Measurements from ENCODE around the gene GOLGA1. TPM values are rescaled to one million over a fixed set of nuclear protein-coding genes. Genes with fewer than 3 reads are reported as not detected.
"Not testable (repeated sequence)": the region's sequence is repeated elsewhere in the genome, so short reads cannot be mapped to it uniquely, and the experiment has no call there.

Gene GOLGA1
- total and polyA plus RNA-seq, 8 donors, result 15.4 to 20.2 (median 18.8) TPM

DNA sequence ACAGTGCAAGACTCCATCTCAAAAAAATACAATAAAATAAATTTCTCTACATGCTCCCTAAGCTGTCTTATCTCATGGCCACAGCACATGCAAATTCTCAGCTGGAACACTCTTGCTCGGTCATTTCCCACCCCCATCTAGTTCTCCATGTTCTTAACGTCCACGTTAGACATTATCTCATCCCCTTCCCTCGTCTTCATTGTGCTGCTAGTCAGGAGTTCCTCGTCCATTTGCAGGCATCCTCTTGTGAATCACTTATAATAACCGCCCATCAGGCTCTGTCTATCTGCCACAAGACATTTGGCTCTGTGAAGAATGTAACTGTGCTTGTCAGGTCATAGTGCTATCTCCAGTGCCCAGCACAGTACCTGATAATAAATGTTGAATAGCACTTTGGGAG, 32.9 kb upstream of the GOLGA1 start:
- Histone ChIP-seq H3K4me3 (no peak overlapping the region), H3K36me3 (no peaks in the 10 kb centered on the region), H3K27me3 (no peaks in the 10 kb centered on the region), H3K4me1 (no peaks in the 10 kb centered on the region), H3K9me3 (no peaks in the 10 kb centered on the region), H3K27ac (no peak overlapping the region)
- DNase-seq (no peak), ATAC-seq (no peak)
- TF ChIP-seq, protein P1, sequence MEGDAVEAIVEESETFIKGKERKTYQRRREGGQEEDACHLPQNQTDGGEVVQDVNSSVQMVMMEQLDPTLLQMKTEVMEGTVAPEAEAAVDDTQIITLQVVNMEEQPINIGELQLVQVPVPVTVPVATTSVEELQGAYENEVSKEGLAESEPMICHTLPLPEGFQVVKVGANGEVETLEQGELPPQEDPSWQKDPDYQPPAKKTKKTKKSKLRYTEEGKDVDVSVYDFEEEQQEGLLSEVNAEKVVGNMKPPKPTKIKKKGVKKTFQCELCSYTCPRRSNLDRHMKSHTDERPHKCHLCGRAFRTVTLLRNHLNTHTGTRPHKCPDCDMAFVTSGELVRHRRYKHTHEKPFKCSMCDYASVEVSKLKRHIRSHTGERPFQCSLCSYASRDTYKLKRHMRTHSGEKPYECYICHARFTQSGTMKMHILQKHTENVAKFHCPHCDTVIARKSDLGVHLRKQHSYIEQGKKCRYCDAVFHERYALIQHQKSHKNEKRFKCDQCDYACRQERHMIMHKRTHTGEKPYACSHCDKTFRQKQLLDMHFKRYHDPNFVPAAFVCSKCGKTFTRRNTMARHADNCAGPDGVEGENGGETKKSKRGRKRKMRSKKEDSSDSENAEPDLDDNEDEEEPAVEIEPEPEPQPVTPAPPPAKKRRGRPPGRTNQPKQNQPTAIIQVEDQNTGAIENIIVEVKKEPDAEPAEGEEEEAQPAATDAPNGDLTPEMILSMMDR (IDR thresholded peaks at IDR 0.05), result no peak
- intact Hi-C loops (cut with DNase I), result no loop called here

DNA sequence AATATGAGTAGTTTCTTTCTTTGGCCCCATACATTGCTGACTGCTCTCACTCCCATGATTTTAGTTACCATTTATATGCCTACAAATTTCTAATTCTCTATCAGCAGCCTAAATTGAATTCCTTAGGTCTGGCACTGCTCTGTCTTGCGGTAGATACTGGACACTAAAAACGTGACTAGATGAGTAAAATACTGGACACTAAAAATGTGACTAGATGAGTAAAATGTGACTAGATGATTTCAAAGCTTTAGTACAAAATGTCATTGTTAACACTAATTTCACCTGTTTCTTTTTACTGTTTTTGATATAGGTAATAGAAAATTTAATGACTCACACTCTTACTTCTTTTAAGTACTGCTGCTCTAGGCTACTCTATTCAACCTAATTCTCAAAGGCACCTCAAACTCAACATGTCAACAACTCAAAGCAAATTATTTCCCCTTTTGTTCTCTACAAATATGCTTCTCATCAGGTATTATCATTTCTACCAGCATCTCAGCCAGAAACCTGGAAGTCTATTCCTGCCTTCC, 31.4 kb upstream of the GOLGA1 start:
- Histone ChIP-seq H3K4me3 (no peak overlapping the region), H3K27ac (no peak overlapping the region), H3K36me3 (no peaks in the 10 kb centered on the region), H3K9me3 (no peaks in the 10 kb centered on the region), H3K4me1 (no peaks in the 10 kb centered on the region), H3K27me3 (no peaks in the 10 kb centered on the region)
- DNase-seq, result no peak
- ATAC-seq, result no peak
- TF ChIP-seq, protein P1 (IDR thresholded peaks at IDR 0.05), result no peak
- intact Hi-C loops (cut with DNase I), result no loop called here

DNA sequence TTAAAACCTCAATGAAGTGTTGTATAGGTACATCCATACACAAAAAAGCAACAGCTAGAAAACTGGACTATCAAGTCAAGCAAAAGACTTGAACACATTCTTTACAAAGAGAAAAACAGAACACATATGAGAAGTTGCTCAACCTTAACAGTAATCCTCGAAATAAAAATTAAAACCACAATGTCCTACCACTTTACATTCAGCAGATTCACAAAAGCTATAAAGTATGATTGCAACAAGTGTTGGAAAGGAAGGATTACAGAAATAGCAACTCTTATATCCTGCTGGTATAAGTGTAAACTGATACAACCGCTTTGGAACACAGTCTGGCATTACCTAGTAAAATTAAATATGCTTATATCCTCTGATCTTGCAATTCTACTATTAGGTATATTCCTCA, 28.5 kb upstream of the GOLGA1 start:
- Histone ChIP-seq H3K4me1 (peaks cover 0 to 24% of the 10 kb centered on the region in 2 donors), H3K4me3 (no peak overlapping the region), H3K27ac (no peak overlapping the region), H3K36me3 (no peaks in the 10 kb centered on the region), H3K9me3 (no peaks in the 10 kb centered on the region), H3K27me3 (no peaks in the 10 kb centered on the region)
- intact Hi-C loops (cut with DNase I), result no loop called here
- DNase-seq (no peak), ATAC-seq (no peak)
- TF ChIP-seq, protein P1 (IDR thresholded peaks at IDR 0.05), result no peak

DNA sequence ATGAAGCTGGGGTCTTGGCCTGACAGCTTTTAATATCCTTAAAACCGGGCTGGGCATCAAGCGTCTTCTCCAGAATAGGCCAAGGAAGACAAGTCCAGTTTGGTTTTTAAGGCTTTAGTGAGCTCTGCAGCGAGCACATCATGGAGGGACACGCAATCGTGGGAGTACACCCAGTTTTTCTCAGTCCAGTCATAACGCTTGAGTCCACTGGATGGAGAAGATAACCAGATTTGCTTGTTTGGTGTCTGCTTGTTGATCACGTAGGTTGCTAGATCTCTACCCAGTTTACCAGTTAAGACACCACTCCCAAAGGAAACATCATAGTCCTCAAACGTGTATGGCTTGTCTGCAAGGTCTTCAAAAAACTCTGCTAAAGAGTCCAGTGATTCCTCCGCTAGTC, 27.4 kb upstream of the GOLGA1 start:
- no peaks in the 10 kb centered on the region for H3K27me3 ChIP-seq
- peaks cover 0 to 31% of the 10 kb centered on the region in 2 donors for H3K4me1 ChIP-seq
- intact Hi-C loops (cut with DNase I), result no loop called here
- H3K36me3 ChIP-seq, result no peaks in the 10 kb centered on the region
- H3K9me3 ChIP-seq, result no peaks in the 10 kb centered on the region
- no peak for DNase-seq
- H3K4me3 ChIP-seq, result no peak overlapping the region
- no peak for ATAC-seq
- TF ChIP-seq, protein P1 (IDR thresholded peaks at IDR 0.05), result no peak
- H3K27ac ChIP-seq, result no peak overlapping the region

DNA sequence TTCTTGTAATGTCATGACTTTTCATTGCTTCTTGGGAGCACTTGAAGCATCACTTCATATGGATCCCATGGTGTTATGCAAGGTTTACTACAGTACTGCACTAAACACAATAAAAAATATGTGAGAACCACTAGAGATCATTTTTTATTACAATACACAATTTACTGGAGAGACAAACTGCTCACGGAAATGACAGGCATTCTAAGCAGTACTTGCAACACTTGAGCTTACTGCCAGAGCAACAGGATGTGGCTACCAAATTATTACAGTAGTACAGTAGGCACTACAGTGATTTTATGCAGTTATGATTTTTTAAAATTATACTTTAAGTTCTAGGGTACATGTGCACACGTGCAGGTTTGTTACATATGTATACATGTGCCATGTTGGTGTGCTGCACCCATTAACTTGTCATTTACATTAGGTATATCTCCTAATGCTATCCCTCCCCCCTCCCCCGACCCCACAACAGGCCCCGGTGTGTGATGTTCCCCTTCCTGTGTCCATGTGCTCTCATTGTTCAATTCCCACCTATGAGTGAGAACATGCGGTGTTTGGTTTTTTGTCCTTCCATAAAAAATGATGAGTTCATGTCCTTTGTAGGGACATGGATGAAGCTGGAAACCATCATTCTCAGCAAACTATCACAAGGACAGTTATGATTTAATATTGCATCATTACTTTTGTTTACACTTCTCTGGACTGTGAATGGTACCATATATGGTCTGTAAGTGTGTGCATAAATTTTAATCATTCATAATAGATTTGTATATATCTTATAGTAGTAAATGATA, 25.1 kb upstream of the GOLGA1 start:
- H3K4me3 ChIP-seq; H3K9me3 ChIP-seq; H3K36me3 ChIP-seq; intact Hi-C loops (cut with DNase I); H3K27me3 ChIP-seq: not testable (repeated sequence)
- DNase-seq, result peak in 1 of 4 donors; percentile 16
- peaks cover 0 to 31% of the 10 kb centered on the region in 2 donors for H3K4me1 ChIP-seq
- peak overlapping the region in 1 of 2 donors; percentile 67 for H3K27ac ChIP-seq
- ATAC-seq, result peak; percentile 40

Measured in left lung (tissue), 10 donors.